CD4-positive, alpha-beta T cell treated with Interleukin-1 beta for 1 hour (primary cell): Measurements from ENCODE around the gene NFXL1.

Source experiments
- DNase-seq, 2 donors: peaks; one replicate each; pipeline ENCODE4 v3.0.0-alpha.2; 2020 to 2022

Gene NFXL1

GRCh38 chr4:47830265-47831025, 83.9 kb downstream of the NFXL1 start:
- no peak for DNase-seq

GRCh38 chr4:47829438-47829837, 84.9 kb downstream of the NFXL1 start:
- DNase-seq, result no peak

GRCh38 chr4:47827343-47828047, 86.9 kb downstream of the NFXL1 start:
- no peak for DNase-seq

GRCh38 chr4:47824840-47825239, 89.5 kb downstream of the NFXL1 start:
- DNase-seq, result no peak

GRCh38 chr4:47819178-47819577, 95.2 kb downstream of the NFXL1 start:
- no peak for DNase-seq

GRCh38 chr4:47817275-47817674, 97.1 kb downstream of the NFXL1 start:
- DNase-seq, result no peak

- DNase-seq, result no peak
Observed at GRCh38 chr4:47816748-47817147, 97.6 kb downstream of the NFXL1 start.

- no peak for DNase-seq
Observed at GRCh38 chr4:47814618-47815295, 99.6 kb downstream of the NFXL1 start.

GRCh38 chr4:47809654-47810203, 104.7 kb downstream of the NFXL1 start:
- no peak for DNase-seq

GRCh38 chr4:47804598-47804997, 109.8 kb downstream of the NFXL1 start:
- DNase-seq, result no peak

- DNase-seq, result no peak
Observed at GRCh38 chr4:47801481-47802002, 112.8 kb downstream of the NFXL1 start.

- DNase-seq, result no peak
Observed at GRCh38 chr4:47798165-47798564, 116.2 kb downstream of the NFXL1 start.
